Stomach (tissue), 4 donors: ENCODE results near the gene RND1.

Source experiments
- EP300 ChIP-seq: sonication (generic); formaldehyde crosslinking; IDR thresholded peaks from one replicate; pipeline ENCODE4 v1.6.1; 2017; ENCODE audit warnings: antibody characterized with exemption
- POLR2A ChIP-seq, 4 donors: fragments of 450-650 bp; IDR thresholded peaks; one replicate each; pipeline ENCODE4 v1.6.1; 2016; ENCODE audit warnings: antibody characterized with exemption in 4 of 4, control low read depth in 2 of 4, mild to moderate bottlenecking in 1 of 4, moderate library complexity in 1 of 4
- POLR2AphosphoS5 ChIP-seq, 3 donors: sonication (generic); formaldehyde crosslinking; IDR thresholded peaks; one replicate each; pipeline ENCODE4 v1.6.1; 2016; ENCODE audit warnings: antibody characterized with exemption in 3 of 3
- TF ChIP-seq, protein P1 (sequence below), 7 experiments: fragments of 450-650 bp in 4 of 7; fragments of 200-600 bp in 3 of 7; sonication (generic) in 3 of 7; IDR thresholded peaks; one replicate each; pipeline ENCODE4 v1.5.1; 2016 to 2019; ENCODE audit warnings: antibody characterized with exemption in 7 of 7, control low read depth in 2 of 7, mild to moderate bottlenecking in 1 of 7

DNA sequence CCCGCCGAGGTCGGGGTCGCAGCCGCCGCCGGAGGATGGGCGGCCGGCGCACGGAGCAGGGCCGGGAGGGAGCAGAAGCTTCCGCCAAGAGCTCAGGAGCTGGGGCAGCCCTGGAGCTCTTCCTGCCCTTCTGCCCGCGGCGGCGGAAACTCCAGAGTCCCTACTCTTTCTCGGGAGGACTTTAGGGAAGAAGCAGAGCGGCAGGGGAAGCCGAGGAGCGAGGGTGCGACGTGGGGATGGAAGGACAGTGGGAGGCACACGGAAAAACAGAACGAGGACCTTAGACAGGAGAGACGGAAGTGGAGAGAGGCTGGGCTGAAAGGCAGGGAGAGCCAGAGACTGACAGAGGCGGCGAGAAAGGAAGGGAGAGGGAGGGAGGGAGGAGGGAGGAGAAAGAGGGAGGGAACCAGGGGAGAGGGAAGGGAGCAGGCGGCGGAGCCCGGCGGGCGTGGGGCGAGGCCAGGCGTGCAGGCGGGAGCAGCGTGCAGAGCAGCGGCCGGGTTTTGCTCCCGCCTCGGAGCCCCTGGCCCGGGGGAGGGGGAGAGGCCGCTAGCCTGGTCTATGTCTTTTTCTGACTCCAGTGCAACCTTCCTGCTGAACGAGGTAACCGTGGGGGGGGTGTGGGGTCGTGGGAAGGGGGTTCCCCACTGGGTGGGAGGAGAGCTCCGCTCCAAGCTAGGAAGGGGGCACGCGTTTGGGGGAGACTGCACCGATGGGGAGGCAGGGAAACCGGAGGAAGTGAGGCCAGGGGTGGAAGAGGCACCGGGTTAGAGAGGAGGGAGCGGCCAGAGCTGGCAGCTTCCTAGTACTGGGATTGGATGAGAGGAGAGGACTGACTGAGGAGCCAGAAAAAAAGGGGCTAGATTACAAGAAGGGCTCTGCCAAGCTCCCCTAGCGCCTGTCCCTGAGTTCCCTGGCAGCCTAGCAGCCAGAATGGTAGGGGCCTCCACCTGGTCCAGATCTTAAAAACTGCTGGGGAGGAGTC is 50.3 kb downstream of the RND1 start:
- TF ChIP-seq, protein P1, sequence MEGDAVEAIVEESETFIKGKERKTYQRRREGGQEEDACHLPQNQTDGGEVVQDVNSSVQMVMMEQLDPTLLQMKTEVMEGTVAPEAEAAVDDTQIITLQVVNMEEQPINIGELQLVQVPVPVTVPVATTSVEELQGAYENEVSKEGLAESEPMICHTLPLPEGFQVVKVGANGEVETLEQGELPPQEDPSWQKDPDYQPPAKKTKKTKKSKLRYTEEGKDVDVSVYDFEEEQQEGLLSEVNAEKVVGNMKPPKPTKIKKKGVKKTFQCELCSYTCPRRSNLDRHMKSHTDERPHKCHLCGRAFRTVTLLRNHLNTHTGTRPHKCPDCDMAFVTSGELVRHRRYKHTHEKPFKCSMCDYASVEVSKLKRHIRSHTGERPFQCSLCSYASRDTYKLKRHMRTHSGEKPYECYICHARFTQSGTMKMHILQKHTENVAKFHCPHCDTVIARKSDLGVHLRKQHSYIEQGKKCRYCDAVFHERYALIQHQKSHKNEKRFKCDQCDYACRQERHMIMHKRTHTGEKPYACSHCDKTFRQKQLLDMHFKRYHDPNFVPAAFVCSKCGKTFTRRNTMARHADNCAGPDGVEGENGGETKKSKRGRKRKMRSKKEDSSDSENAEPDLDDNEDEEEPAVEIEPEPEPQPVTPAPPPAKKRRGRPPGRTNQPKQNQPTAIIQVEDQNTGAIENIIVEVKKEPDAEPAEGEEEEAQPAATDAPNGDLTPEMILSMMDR (IDR thresholded peaks at IDR 0.05), result no peak
- TF ChIP-seq EP300, result no peak
- TF ChIP-seq POLR2AphosphoS5 (IDR thresholded peaks at IDR 0.05), result peak in 2 of 3 donors; percentile 66 to 89
- TF ChIP-seq POLR2A (IDR thresholded peaks at IDR 0.05), result peak in 1 of 4 donors; percentile 47
